Measurements from ENCODE around the gene MMAB. TPM values are rescaled to one million over a fixed set of nuclear protein-coding genes. Genes with fewer than 3 reads are reported as not detected.

Gene MMAB
- polyA plus RNA-seq, 1 experiment = 22.2 TPM

GRCh38 chr12:109586385-109587296, 13.3 kb upstream of the MMAB start:
- DNase-seq (ENCODE audit: low read depth) = no peak
- no peak overlapping the region for H3K4me3 ChIP-seq (ENCODE audit: low read depth, low read length)
- TF ChIP-seq CTCF (IDR thresholded peaks at IDR 0.05; ENCODE audit: insufficient read depth, low read depth, low read length) = no peak
- POLR2A ChIA-PET = no interaction called here
- peaks cover 4% of the 10 kb centered on the region for H3K36me3 ChIP-seq (ENCODE audit: control insufficient read depth, insufficient read depth, low read length)
- CTCF ChIA-PET = interaction anchor here (0.6 to 1.8 kb wide), 3 partner anchors 11 to 959 kb away, joined by 3 to 10 read pairs (median 4); partner anchors contain the start of genes MMAB and MVK
- H3K27me3 ChIP-seq (ENCODE audit: control insufficient read depth, insufficient read depth, low read length) = no peaks in the 10 kb centered on the region

GRCh38 chr12:109583733-109584132, 10.4 kb upstream of the MMAB start:
- CTCF ChIA-PET = interaction anchor here (0.7 to 3.2 kb wide), 3 partner anchors 10 to 1015 kb away, joined by 3 to 19 read pairs (median 3); partner anchors contain the start of genes MMAB and MVK
- TF ChIP-seq CTCF (IDR thresholded peaks at IDR 0.05; ENCODE audit: insufficient read depth, low read depth, low read length) = no peak

GRCh38 chr12:109582636-109583035, 9.3 kb upstream of the MMAB start:
- H3K4me3 ChIP-seq (ENCODE audit: low read depth, low read length) = no peak overlapping the region
- CTCF ChIA-PET = interaction anchor here (1.5 to 3.2 kb wide), 2 partner anchors 9 to 15 kb away, joined by 3 to 19 read pairs; partner anchors contain the start of genes MMAB and MVK
- no peak for TF ChIP-seq CTCF (IDR thresholded peaks at IDR 0.05; ENCODE audit: insufficient read depth, low read depth, low read length)
- H3K27me3 ChIP-seq (ENCODE audit: control insufficient read depth, insufficient read depth, low read length) = no peaks in the 10 kb centered on the region
- peaks cover 5% of the 10 kb centered on the region for H3K36me3 ChIP-seq (ENCODE audit: control insufficient read depth, insufficient read depth, low read length)
- POLR2A ChIA-PET = interaction anchor here (0.6 kb wide), 1 partner anchor 90 kb away, joined by 5 read pairs; no protein-coding TSS in a partner anchor
- DNase-seq (ENCODE audit: low read depth) = no peak

More at GRCh38 chr12:109583733-109584132, 10.4 kb upstream of the MMAB start:
- no peak overlapping the region for H3K4me3 ChIP-seq (ENCODE audit: low read depth, low read length)
- DNase-seq (ENCODE audit: low read depth) = no peak
- POLR2A ChIA-PET = interaction anchor here (0.6 kb wide), 1 partner anchor 151 kb away, joined by 3 read pairs; no protein-coding TSS in a partner anchor
- H3K27me3 ChIP-seq (ENCODE audit: control insufficient read depth, insufficient read depth, low read length) = no peaks in the 10 kb centered on the region
- H3K36me3 ChIP-seq (ENCODE audit: control insufficient read depth, insufficient read depth, low read length) = peaks cover 5% of the 10 kb centered on the region

GRCh38 chr12:109581856-109582255, 8.6 kb upstream of the MMAB start:
- CTCF ChIA-PET = interaction anchor here (3.2 kb wide), 1 partner anchor 15 kb away, joined by 19 read pairs; no protein-coding TSS in a partner anchor
- POLR2A ChIA-PET = no interaction called here
- Histone ChIP-seq H3K4me3 (ENCODE audit: low read depth, low read length) (no peak overlapping the region), H3K36me3 (ENCODE audit: control insufficient read depth, insufficient read depth, low read length) (peaks cover 6% of the 10 kb centered on the region), H3K27me3 (ENCODE audit: control insufficient read depth, insufficient read depth, low read length) (no peaks in the 10 kb centered on the region)
- no peak for TF ChIP-seq CTCF (IDR thresholded peaks at IDR 0.05; ENCODE audit: insufficient read depth, low read depth, low read length)
- DNase-seq (ENCODE audit: low read depth) = no peak

GRCh38 chr12:109581334-109581691, 8.0 kb upstream of the MMAB start:
- ChIA-PET POLR2A (no interaction called here), CTCF (interaction anchor here (3.2 kb wide), 1 partner anchor 16 kb away, joined by 19 read pairs; no protein-coding TSS in a partner anchor)
- DNase-seq (ENCODE audit: low read depth) = no peak
- H3K27me3 ChIP-seq (ENCODE audit: control insufficient read depth, insufficient read depth, low read length) = no peaks in the 10 kb centered on the region
- no peak for TF ChIP-seq CTCF (IDR thresholded peaks at IDR 0.05; ENCODE audit: insufficient read depth, low read depth, low read length)
- H3K36me3 ChIP-seq (ENCODE audit: control insufficient read depth, insufficient read depth, low read length) = peaks cover 4% of the 10 kb centered on the region
- no peak overlapping the region for H3K4me3 ChIP-seq (ENCODE audit: low read depth, low read length)
